IPS-20b (cell line): ENCODE data around the gene TBC1D14.
A peak's percentile ranks its signal among the peaks of the same experiment; 100 is the strongest.

Source experiments
- H3K27ac ChIP-seq: one replicate; pipeline ENCODE4 v1.5.1; 2013; ENCODE audit warnings: low read length
- H3K27me3 ChIP-seq: 2 replicates; pipeline ENCODE4 v1.6.1; 2013; ENCODE audit warnings: mild to moderate bottlenecking, low read length, inconsistent platforms; ENCODE audit not compliant: insufficient read depth
- H3K36me3 ChIP-seq: 2 replicates; pipeline ENCODE4 v1.6.1; 2013; ENCODE audit warnings: low read depth, mild to moderate bottlenecking, inconsistent platforms, low read length, moderate library complexity; ENCODE audit not compliant: insufficient read depth
- H3K4me1 ChIP-seq: 2 replicates; pipeline ENCODE4 v1.6.1; 2013; ENCODE audit warnings: mild to moderate bottlenecking, control low read depth, inconsistent platforms, low read length, moderate library complexity; ENCODE audit not compliant: insufficient read depth
- H3K4me3 ChIP-seq: 2 replicates; pipeline ENCODE4 v1.5.1; 2013; ENCODE audit warnings: mild to moderate bottlenecking, low read length, inconsistent platforms
- H3K9ac ChIP-seq: 2 replicates; pipeline ENCODE4 v1.6.1; 2013; ENCODE audit warnings: low read depth, mild to moderate bottlenecking, inconsistent platforms, low read length, moderate library complexity
- H3K9me3 ChIP-seq: 2 replicates; pipeline ENCODE4 v1.6.1; 2013; ENCODE audit warnings: mild to moderate bottlenecking, low read depth, low read length, inconsistent platforms; ENCODE audit not compliant: insufficient read depth

The TBC1D14 gene

DNA sequence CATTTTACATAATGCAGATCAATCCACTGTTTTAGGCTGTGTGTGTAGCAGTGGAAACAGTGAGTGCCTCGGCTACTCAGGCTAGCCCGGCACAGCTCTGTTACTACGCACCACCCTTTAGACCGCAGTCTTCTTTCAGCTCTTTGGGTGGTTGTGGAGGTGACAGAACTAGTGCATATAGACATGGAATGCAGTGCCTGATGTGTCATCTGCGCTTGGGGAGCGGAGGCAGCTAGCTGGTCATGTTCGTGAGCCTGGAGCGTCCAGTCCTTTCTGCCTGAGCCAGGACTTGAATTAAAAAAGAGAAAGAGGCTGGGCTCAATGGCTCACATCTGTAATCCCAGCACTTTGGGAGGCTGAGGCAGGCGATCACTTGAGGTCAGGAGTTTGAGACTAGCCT is 4.8 kb downstream of the TBC1D14 start:
- Histone ChIP-seq H3K4me1 (peaks cover 21% of the 10 kb centered on the region), H3K9me3 (no peaks in the 10 kb centered on the region), H3K36me3 (no peaks in the 10 kb centered on the region), H3K27me3 (peaks cover 16% of the 10 kb centered on the region), H3K9ac (no peak overlapping the region), H3K4me3 (no peak overlapping the region), H3K27ac (no peak overlapping the region)

DNA sequence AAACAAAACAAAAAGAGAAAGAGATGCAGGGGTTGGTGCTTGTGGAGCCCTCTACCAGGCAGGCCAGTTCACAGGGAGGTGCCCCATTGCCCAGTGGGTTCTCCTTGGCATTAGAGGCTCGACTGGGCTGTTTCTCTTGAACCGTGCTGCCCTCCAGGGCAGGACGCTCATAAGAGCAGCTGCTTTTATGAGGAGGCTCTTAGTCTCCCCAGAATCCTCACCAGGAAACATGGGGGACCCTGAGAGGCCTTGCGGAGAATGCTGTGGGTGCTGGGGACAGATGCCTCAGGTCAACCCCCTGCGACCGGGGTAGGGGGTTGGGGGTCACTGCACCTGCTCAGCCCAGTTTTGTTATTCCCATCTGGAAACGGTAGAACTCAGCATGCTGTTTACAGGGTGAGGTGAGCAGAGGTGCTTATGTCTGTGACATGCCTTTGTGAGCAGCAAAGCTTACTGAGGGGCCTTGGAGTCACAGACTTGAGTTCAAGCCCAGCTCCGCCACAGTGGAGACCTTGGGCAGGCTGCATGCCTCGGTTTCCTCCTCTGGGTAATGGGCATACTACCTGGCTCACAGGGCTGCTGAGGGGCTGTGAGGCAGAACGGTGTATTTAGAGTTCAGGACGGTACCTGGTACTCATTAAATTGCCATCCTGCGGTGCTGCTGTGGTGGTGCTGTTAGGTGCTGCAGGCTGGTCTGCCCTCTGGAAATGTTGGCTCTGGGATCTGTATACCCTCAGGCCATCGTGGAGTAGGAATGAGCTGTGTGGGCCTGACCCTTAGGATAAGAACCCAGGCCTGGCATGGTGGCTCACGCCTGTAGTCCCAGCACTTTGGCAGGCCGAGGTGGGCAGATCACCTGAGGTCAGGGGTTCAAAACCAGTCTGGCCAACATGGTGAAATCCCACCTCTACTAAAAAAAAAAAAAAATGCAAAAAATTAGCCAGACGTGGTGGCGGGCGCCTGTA is 5.7 kb downstream of the TBC1D14 start:
- no peak overlapping the region for H3K27ac ChIP-seq
- no peak overlapping the region for H3K9ac ChIP-seq

DNA sequence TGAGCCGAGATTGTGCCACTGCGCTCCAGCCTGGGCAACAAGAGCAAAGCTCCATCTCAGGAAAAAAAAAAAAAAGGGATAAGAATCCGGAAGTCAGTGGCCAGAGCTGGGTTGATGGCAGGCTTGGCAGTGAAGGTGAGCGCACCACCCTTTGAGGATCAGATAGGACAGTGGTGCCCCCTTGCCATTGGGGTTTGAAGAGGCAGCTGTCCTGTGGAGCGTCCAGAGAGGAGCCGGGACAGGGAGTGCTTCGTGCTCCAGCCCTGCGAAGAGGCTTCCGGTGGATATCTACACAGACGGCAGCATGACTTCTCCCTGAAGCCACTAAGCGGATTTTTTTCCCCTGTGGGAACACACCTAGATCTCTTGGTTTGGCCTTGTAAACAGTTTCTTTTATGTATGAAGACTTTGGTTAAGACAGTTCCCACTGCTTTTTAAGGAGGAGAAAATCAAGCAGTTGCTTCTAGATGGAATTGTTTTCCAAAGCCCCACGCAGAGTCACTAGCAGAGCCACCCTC is 6.5 kb downstream of the TBC1D14 start:
- Histone ChIP-seq H3K27ac (no peak overlapping the region), H3K9ac (no peak overlapping the region), H3K9me3 (no peaks in the 10 kb centered on the region), H3K4me1 (peaks cover 14% of the 10 kb centered on the region), H3K27me3 (peaks cover 5% of the 10 kb centered on the region), H3K4me3 (no peak overlapping the region), H3K36me3 (no peaks in the 10 kb centered on the region)

More for the DNA sequence above, 5.7 kb downstream of the TBC1D14 start:
- Histone ChIP-seq H3K4me1 (peaks cover 21% of the 10 kb centered on the region), H3K4me3 (no peak overlapping the region), H3K27me3 (peaks cover 13% of the 10 kb centered on the region), H3K9me3 (no peaks in the 10 kb centered on the region), H3K36me3 (no peaks in the 10 kb centered on the region)

DNA sequence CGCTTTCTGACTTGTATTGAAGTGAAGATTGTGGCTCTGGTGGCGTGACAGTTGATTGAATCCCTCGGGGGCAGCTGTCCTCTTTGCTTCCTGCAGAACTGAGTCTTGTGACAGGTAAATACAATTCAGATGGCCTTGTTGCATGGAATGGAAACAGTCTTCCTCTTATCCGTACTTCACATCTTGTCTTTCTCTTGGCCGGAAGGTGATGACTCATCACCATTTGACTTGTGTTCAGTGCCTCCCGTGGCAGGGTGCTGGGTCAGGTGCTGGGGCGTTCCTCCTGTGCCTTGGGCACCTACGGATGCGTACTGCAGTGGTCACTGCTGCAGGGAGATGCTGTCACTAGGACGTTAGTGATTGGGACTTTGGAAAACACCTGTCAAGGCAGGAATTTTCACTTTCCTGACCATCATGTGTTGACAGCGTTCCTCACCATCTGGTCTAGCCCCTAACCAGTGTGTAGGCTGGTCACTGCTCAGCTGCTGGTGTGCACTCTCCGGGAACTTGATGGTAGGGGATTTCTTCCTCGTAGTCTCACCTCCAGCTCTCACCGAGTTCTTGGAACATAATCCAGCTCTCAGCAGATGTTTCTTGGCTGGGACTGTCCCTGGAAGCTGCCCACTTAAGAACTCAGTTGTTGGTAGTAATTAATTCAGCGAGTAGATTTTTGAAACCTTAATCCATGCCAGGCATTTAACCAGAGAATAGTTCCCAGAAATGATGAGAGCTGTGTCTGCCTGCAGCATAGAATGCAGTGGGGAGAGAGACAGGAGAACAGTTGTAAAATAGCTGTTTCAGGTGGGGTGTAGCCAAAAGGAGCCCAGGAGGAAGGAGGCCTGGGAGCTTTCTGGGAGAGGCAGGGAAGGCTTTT is 7.2 kb downstream of the TBC1D14 start:
- Histone ChIP-seq H3K9ac (no peak overlapping the region), H3K27ac (no peak overlapping the region)

DNA sequence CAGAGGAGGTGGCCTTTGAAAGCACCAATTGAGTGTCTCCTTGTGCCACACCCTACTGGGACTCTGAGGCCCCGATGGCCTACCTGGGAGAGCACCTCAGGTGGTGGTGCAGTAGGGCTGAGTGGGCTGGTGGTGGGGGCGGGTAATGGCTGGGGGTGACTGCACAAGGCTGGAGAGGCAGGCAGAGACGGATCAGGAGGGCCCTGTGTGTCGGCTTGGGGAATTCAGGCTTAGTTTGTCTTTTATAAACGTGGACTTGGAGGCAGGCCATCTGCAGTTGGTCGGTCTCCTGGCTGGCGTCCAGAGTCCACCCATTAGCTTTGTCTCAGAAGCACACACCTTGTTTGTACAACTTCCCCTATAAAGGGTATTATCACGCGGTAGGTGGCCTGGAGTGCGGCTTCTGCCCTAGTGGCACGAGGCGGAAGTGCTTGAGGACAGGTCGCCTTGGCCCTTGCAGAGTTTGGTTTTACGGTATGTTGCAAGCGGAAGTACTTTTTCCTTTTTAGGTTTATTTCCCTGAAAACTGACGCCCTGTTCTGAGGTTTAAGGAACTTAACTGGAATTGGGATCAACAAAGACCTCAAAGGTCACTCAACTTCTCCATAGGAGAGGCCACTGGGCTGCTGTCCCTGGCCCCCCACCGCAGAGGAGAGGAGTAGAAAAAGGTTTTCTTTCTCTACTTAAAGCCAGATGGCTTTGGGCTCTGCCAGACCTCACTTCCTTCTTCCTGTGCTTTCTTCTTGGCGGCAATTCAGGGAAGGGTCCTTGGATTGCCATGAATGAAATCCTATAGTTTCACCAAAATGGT is 8.0 kb downstream of the TBC1D14 start:
- H3K4me1 ChIP-seq: peaks cover 13% of the 10 kb centered on the region
- no peak overlapping the region for H3K27ac ChIP-seq

More for the DNA sequence above, 7.2 kb downstream of the TBC1D14 start:
- H3K4me3 ChIP-seq: no peak overlapping the region
- no peaks in the 10 kb centered on the region for H3K36me3 ChIP-seq
- H3K27me3 ChIP-seq: no peaks in the 10 kb centered on the region
- peaks cover 13% of the 10 kb centered on the region for H3K4me1 ChIP-seq
- no peaks in the 10 kb centered on the region for H3K9me3 ChIP-seq

DNA sequence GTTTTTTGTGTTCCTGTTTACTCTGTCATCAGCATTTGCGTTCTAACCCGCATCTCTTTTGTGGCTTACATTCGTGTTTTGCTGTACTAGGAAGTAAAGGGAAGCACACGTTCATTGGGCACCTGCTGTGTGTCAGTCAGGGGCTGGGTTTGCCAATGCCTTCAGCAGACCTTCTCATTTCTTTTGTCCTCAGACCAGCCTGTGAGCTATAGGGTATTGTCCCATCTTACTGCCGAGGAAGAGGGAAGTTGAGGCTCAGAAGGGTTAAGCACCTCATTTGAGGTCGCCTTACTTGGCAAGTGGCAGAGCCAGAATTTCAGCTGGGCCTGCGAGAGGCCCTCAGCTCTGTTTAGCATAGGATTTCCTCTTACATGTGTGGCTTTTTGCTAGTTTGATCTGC is 8.7 kb downstream of the TBC1D14 start:
- Histone ChIP-seq H3K4me3 (no peak overlapping the region), H3K27me3 (no peaks in the 10 kb centered on the region), H3K36me3 (peaks cover 2% of the 10 kb centered on the region; the same call in 1 of the 2 replicates), H3K9ac (peak overlapping the region; percentile 11; the same call in 1 of the 2 replicates), H3K9me3 (no peaks in the 10 kb centered on the region), H3K4me1 (peaks cover 13% of the 10 kb centered on the region), H3K27ac (no peak overlapping the region)

More for the DNA sequence above, 8.0 kb downstream of the TBC1D14 start:
- Histone ChIP-seq H3K27me3 (no peaks in the 10 kb centered on the region), H3K4me3 (no peak overlapping the region), H3K9me3 (no peaks in the 10 kb centered on the region), H3K36me3 (no peaks in the 10 kb centered on the region), H3K9ac (peak overlapping the region; percentile 11; the same call in 1 of the 2 replicates)

DNA sequence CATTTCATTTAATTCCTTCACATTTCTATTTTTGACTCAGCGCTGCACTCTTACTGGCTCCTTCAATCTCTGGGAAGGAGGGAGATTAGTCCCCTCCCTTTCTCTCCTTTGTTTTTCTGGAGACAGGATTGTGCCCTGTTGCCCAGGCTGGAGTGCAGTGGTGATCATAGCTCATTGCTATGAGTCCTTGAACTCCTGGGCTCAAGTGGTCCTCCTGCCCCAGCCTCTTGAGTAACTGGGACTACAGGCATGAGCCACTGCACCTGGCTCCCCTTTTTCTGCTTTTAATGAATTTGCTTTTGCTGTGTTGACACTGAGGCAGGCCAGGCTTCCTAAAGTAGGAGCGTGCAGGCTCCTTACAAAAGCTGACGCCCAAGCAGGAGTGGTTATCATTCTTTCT is 10.5 kb downstream of the TBC1D14 start:
- Histone ChIP-seq H3K36me3 (peaks cover 14% of the 10 kb centered on the region), H3K4me1 (peaks cover 13% of the 10 kb centered on the region), H3K4me3 (no peak overlapping the region), H3K9ac (no peak overlapping the region), H3K27ac (no peak overlapping the region), H3K27me3 (no peaks in the 10 kb centered on the region), H3K9me3 (no peaks in the 10 kb centered on the region)

DNA sequence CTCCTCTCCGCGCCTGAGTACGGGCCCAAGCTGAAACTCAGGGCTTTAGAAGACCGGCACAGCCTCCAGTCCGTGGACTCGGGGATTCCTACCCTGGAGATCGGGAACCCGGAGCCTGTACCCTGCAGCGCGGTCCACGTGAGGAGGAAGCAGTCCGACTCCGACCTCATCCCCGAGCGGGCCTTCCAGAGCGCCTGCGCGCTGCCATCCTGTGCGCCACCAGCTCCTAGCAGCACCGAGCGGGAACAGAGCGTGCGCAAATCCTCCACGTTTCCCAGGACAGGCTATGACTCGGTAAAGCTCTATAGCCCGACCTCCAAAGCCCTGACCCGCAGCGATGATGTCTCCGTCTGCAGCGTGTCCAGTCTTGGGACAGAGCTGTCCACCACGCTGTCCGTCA is 13.9 kb downstream of the TBC1D14 start:
- H3K9ac ChIP-seq: no peak overlapping the region
- peaks cover 18% of the 10 kb centered on the region for H3K36me3 ChIP-seq
- no peaks in the 10 kb centered on the region for H3K4me1 ChIP-seq
- H3K27ac ChIP-seq: no peak overlapping the region
- H3K9me3 ChIP-seq: no peaks in the 10 kb centered on the region
- H3K27me3 ChIP-seq: no peaks in the 10 kb centered on the region
- no peak overlapping the region for H3K4me3 ChIP-seq

DNA sequence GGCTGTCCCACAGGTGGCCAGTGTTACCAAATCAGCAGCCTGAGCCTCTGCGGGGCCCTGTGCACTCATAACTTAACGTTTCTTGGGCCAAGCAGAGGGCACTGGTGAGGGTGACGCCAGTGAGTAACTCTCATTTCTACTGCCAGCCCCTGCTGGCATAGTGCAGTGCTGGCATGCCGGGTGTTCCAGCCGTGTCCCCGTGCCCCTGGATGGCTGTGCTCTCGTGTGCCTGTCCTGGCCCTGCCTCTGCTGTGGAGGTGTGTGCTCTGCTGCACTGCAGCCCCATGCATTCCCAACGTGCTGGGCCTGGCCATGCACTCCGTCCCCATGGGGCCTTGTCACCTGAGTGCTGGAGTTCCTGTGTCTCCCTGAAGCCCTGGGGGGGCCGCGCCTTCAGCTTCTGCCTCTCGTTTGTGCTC is 14.7 kb downstream of the TBC1D14 start:
- Histone ChIP-seq H3K27me3 (no peaks in the 10 kb centered on the region), H3K36me3 (peaks cover 18% of the 10 kb centered on the region), H3K9ac (no peak overlapping the region), H3K4me3 (no peak overlapping the region), H3K9me3 (no peaks in the 10 kb centered on the region), H3K27ac (no peak overlapping the region), H3K4me1 (no peaks in the 10 kb centered on the region)

DNA sequence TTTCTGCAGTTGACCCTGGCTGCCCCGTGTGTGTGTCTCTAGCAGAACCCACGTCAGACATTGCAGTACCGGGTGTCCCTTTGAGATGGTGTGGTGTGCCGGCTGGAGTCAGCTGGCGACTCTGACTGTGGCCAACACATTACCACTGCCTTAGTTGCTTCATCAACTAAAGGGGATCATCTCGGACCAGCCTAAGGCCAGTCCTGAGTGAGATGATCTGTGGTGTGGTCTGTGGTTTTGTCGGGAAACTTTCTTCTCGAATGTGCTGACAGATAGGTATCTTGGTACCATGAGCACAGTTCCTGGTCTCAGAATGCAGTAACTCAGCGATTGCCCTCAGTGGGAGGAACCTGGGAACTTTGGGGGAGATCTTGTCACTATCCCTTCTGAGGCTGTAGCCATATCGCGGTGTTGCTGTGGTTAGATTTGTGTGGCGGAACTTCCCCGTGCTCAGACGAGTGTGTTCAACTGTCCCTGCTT is 15.8 kb downstream of the TBC1D14 start:
- Histone ChIP-seq H3K27me3 (no peaks in the 10 kb centered on the region), H3K9me3 (no peaks in the 10 kb centered on the region), H3K27ac (no peak overlapping the region), H3K4me1 (no peaks in the 10 kb centered on the region), H3K4me3 (no peak overlapping the region), H3K9ac (no peak overlapping the region), H3K36me3 (peaks cover 18% of the 10 kb centered on the region)

DNA sequence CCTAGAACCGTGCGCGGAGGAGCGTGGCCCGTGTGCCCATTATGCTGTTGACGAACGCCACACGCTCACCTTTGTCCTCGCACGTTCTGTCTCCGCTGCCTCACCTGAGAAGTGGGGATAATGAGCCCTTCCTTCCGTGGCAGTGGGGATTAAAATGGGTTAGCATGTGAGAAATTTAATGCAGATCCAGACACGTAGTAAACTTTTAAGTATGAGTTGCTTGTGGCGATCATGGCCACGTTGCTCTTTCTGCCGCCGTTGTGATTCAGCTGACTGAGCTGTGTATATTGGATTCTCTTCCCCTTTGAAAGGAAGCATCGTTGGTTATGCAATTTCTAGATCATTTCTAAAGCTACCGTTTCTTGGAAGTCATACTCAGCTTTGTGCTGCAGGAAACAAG is 16.5 kb downstream of the TBC1D14 start:
- Histone ChIP-seq H3K27ac (no peak overlapping the region), H3K27me3 (no peaks in the 10 kb centered on the region), H3K36me3 (peaks cover 18% of the 10 kb centered on the region), H3K4me1 (no peaks in the 10 kb centered on the region), H3K4me3 (no peak overlapping the region), H3K9me3 (no peaks in the 10 kb centered on the region), H3K9ac (no peak overlapping the region)
